Stomach smooth muscle (tissue), 2 donors: ENCODE data around the gene AGO3.
"Not testable (repeated sequence)": the region's sequence is repeated elsewhere in the genome, so short reads cannot be mapped to it uniquely, and the experiment has no call there.

Experiments used
- H3K27ac ChIP-seq: one replicate; pipeline ENCODE4 v1.7.0; 2013; ENCODE audit warnings: mild to moderate bottlenecking, low read length, inconsistent platforms
- H3K27me3 ChIP-seq, 2 donors: one replicate each; pipeline ENCODE4 v1.7.0; 2013; ENCODE audit warnings: low read length in 2 of 2; ENCODE audit not compliant: insufficient read depth in 2 of 2, control insufficient read depth in 1 of 2
- H3K36me3 ChIP-seq, 2 donors: one replicate each; pipeline ENCODE4 v1.7.0; 2013; ENCODE audit warnings: low read length in 2 of 2; ENCODE audit not compliant: control insufficient read depth in 2 of 2, insufficient read depth in 2 of 2
- H3K4me1 ChIP-seq: one replicate; pipeline ENCODE4 v1.7.0; 2013; ENCODE audit warnings: low read length; ENCODE audit not compliant: control insufficient read depth, insufficient read depth
- H3K4me3 ChIP-seq, 2 donors: one replicate each; pipeline ENCODE4 v1.7.0; 2013; ENCODE audit warnings: low read length in 2 of 2
- H3K9ac ChIP-seq, 2 donors: one replicate each; pipeline ENCODE4 v1.7.0; 2013; ENCODE audit warnings: low read length in 2 of 2, mild to moderate bottlenecking in 1 of 2
- H3K9me3 ChIP-seq, 2 donors: one replicate each; pipeline ENCODE4 v1.7.0; 2013; ENCODE audit warnings: low read length in 2 of 2; ENCODE audit not compliant: control insufficient read depth in 2 of 2
- donor health status: healthy.
- donor health status: Pancreatic carcinoma.

Gene AGO3

DNA sequence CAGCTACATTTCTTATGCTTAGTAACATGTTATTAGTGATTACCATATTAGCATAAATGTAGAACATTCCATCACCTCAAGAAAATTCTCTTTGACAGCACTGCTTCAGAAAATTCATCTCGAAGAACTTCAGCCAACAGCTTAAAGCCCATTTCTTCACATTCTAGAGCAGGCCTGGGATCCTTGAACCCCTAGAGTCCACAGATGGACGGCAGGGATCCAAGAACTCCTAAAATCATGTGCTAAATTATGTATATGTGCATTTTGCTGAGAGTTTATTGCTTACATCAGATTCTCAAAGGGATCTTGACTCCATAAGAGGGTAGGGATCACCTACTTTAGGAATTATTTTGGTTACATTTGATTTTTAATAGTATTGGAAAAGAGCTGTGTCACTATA, 76.8 kb downstream of the AGO3 start:
- no peaks in the 10 kb centered on the region for H3K27me3 ChIP-seq
- no peak overlapping the region for H3K9ac ChIP-seq
- H3K4me1 ChIP-seq, result no peaks in the 10 kb centered on the region
- peaks cover 2 to 4% of the 10 kb centered on the region in 2 donors for H3K36me3 ChIP-seq
- no peak overlapping the region for H3K27ac ChIP-seq
- H3K9me3 ChIP-seq, result no peaks in the 10 kb centered on the region
- no peak overlapping the region for H3K4me3 ChIP-seq

DNA sequence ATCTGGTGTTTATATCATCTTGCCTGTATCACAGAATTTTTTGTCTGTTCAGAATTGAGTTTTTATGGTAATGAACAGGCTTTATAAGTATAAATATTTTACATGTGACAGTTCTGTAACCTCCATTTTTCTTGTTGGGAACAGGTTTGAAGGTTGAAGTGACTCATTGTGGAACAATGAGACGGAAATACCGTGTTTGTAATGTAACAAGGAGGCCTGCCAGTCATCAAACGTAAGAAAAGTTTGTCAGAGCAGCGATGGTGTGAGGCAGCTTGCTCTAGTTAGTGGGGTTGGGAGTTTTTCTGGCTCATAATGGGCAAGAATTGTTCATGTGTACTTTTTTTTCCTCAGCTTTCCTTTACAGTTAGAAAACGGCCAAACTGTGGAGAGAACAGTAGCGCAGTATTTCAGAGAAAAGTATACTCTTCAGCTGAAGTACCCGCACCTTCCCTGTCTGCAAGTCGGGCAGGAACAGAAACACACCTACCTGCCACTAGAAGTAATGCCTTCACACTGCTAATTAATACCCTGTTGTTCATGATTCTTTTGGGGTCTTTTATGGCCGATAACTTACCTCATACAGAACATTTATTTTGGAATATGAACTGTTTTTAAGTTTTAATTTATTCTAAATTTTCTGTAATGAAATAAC, 77.8 kb downstream of the AGO3 start:
- Histone ChIP-seq H3K4me3 (no peak overlapping the region), H3K27me3 (no peaks in the 10 kb centered on the region), H3K4me1 (no peaks in the 10 kb centered on the region), H3K27ac (no peak overlapping the region), H3K9me3 (no peaks in the 10 kb centered on the region), H3K9ac (no peak overlapping the region), H3K36me3 (peaks cover 7 to 10% of the 10 kb centered on the region in 2 donors)

DNA sequence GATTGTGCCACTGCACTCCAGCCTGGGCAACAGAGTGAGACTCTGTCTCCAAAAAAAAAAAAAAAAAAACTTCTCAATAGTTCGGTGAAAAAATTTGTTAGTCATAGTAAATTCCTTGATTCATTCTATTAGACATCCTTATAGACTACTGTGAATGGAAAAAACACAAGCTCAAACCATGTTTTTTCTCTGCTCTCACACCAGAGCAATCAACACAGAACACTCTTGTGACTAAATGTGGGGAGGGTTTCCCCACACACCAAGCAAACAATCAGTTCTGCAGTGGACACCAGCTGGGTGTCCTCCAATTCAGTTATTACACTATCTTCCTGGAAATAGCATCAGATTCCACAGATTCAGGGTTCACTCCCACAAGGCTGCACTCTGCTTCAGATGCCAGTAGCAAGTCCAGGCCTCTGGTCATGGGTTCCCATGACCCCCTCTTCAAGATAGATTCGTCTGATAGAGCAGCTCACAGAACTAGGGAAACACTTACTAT, 83.9 kb downstream of the AGO3 start:
- no peak overlapping the region for H3K27ac ChIP-seq
- peaks cover 21 to 26% of the 10 kb centered on the region in 2 donors for H3K36me3 ChIP-seq
- no peak overlapping the region for H3K9ac ChIP-seq

DNA sequence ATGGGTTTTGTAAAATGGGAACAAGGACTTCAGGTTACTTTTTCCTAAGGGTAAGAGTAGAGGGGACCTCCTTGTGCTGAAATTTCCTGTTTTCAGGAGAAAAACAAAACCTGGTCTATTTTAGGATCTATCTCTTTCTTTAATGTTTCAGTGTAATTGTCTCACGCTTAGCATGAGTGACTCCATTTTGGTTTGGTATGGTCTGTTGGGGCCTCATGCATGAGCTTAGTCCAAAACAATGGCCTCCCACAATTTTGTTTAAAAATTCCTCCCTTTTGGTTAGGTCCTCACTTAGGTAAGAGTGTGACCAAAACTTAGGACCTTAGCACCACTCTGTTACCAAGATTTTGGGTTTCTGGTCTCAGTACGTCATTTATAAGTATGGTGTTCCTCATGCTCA, 85.8 kb downstream of the AGO3 start:
- H3K27ac ChIP-seq, result no peak overlapping the region
- no peaks in the 10 kb centered on the region for H3K27me3 ChIP-seq
- peaks cover 21 to 26% of the 10 kb centered on the region in 2 donors for H3K36me3 ChIP-seq
- H3K9ac ChIP-seq, result no peak overlapping the region
- no peaks in the 10 kb centered on the region for H3K4me1 ChIP-seq
- H3K4me3 ChIP-seq, result no peak overlapping the region
- no peaks in the 10 kb centered on the region for H3K9me3 ChIP-seq

More for the DNA sequence above, 83.9 kb downstream of the AGO3 start:
- no peak overlapping the region for H3K4me3 ChIP-seq
- no peaks in the 10 kb centered on the region for H3K27me3 ChIP-seq
- H3K9me3 ChIP-seq, result no peaks in the 10 kb centered on the region
- no peaks in the 10 kb centered on the region for H3K4me1 ChIP-seq

DNA sequence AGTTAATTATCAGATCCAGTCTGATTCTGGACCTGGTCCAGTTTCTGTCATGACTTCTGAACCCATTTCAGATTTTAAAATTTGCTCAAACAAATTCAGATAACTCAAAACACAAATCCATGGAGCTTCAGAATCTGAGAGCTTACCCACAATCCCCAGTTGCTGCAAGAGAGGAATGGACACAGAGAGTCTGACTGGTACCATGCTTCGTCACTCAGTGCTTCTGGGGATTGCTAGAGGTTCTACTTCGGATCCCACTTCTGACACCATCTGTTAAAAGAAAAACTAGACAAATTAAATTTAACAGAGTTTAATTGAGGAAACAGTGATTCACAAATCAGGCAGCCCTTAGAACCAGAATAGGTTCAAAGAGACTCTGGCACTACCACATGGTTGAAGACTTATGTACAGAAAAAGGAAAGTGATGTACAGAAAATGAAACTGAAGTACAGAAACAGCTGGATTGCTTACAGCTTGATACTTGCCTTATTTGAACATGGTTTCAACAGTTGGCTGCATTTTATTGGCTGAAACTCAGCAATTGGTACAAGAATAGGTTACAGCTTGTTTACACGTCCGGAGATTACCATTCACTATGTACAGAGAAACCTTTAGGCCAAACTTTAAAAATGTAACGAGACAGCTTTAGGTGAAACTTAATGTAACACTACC, 92.3 kb downstream of the AGO3 start:
- Histone ChIP-seq H3K9me3 (no peaks in the 10 kb centered on the region), H3K27me3 (no peaks in the 10 kb centered on the region), H3K9ac (no peak overlapping the region), H3K36me3 (peaks cover 15 to 16% of the 10 kb centered on the region in 2 donors), H3K27ac (no peak overlapping the region), H3K4me3 (no peak overlapping the region), H3K4me1 (no peaks in the 10 kb centered on the region)

DNA sequence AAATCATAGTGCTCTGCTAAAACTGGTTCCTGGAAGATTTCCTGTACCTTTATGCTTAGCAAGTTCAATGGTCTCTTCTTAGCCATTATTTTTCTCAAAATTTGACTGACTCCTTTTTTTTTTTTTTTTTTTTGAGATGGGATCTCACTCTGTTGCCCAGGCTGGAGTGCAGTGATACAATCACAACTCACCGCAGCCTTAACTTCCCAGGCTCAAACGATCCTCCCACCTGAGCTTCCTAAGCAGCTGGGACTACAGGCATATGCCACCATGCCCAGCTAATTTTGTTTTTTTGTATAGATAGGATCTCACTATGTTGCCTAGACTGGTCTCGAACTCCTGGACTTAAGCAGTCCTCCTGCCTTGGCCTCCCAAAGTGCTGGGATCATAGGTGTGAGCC, 93.1 kb downstream of the AGO3 start:
- not testable (repeated sequence) for H3K4me1 ChIP-seq, H3K9ac ChIP-seq, H3K9me3 ChIP-seq, H3K4me3 ChIP-seq, H3K27me3 ChIP-seq, H3K27ac ChIP-seq
- H3K36me3 ChIP-seq, result peaks cover 12 to 13% of the 10 kb centered on the region in 2 donors

DNA sequence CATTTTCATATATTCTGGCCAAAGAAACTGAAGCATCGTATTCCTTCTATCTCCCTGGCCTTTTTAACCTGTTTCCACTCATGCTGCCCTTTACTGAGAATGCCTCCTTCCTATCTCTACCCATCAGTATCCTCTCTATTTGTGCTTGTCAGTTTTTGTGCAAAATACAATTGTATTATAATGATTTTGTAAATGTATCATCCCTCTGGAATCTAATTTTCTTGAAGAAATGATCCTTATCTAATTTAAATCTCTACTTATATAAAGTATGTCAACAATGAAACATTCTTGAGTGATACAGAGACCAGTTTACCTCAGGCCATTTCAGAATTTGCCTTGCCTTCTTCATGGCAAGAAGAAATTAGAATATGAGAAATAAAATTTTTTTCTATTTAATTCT, 93.9 kb downstream of the AGO3 start:
- Histone ChIP-seq H3K4me1 (no peaks in the 10 kb centered on the region), H3K27me3 (no peaks in the 10 kb centered on the region), H3K9me3 (no peaks in the 10 kb centered on the region), H3K27ac (no peak overlapping the region), H3K36me3 (peaks cover 6 to 8% of the 10 kb centered on the region in 2 donors), H3K9ac (no peak overlapping the region), H3K4me3 (no peak overlapping the region)

DNA sequence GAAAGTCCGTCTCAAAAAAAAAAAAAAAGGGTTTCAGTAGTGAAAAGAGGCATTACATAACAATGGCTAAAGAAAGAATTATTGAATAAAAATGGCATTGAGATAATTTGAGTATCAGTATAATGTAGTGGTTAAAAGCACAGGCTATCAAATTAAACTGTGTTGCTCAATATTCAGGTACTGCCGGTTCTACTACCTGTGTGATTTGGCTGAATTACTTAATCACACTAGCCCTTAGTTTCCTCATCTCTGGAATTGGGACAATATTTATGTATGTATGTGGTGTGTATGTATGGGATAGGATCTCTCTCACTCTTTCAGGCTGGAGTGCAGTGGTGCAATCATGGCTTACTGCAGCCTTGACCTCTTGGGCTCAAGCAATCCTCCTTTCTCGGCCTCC, 96.9 kb downstream of the AGO3 start:
- Histone ChIP-seq H3K9me3 (no peaks in the 10 kb centered on the region), H3K4me1 (no peaks in the 10 kb centered on the region), H3K36me3 (peaks cover 12 to 19% of the 10 kb centered on the region in 2 donors), H3K4me3 (no peak overlapping the region), H3K27ac (no peak overlapping the region), H3K27me3 (no peaks in the 10 kb centered on the region), H3K9ac (no peak overlapping the region)

DNA sequence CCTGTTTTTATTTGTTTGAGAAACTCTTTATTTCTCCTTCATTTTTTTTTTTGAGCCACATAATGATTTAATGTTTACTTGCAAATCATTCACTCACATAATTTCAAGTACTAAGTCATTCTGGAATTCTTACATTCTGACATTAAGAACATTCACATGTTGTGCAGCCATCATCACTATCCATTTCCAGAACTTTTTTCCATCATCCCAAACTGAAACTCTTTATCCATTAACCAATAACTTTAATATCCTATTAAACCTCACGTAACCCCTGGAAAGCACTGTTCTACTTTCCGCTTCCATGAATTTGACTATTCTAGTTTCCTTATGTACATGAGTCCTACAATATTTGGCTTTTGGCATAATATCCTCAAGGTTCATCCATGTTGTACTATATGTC, 100.5 kb downstream of the AGO3 start:
- Histone ChIP-seq H3K4me3 (no peak overlapping the region), H3K27me3 (no peaks in the 10 kb centered on the region), H3K9ac (no peak overlapping the region), H3K27ac (no peak overlapping the region), H3K9me3 (no peaks in the 10 kb centered on the region), H3K36me3 (peaks cover 12 to 19% of the 10 kb centered on the region in 2 donors), H3K4me1 (no peaks in the 10 kb centered on the region)

DNA sequence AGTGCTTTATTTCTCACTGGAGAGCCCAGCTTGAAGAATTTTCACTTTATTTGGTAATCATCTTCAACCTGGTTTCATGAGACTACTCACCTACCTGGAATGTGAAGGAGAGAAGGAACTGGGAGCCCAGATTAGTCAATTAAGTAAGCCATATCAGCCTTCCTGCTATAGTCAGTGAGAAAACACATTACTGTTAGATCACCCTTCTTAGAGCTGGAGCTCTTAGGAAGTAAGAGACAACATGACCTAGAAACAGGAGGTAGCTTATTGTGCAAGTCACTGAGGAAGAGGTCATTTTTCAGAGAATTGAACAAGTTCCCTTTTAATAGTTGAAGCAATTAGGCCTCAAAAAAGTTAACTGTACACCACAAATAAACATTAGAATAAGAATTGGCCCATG, 103.8 kb downstream of the AGO3 start:
- no peaks in the 10 kb centered on the region for H3K27me3 ChIP-seq
- no peak overlapping the region for H3K27ac ChIP-seq
- peaks cover 6 to 14% of the 10 kb centered on the region in 2 donors for H3K36me3 ChIP-seq
- H3K9me3 ChIP-seq, result no peaks in the 10 kb centered on the region
- H3K4me3 ChIP-seq, result no peak overlapping the region
- H3K4me1 ChIP-seq, result no peaks in the 10 kb centered on the region
- H3K9ac ChIP-seq, result no peak overlapping the region

DNA sequence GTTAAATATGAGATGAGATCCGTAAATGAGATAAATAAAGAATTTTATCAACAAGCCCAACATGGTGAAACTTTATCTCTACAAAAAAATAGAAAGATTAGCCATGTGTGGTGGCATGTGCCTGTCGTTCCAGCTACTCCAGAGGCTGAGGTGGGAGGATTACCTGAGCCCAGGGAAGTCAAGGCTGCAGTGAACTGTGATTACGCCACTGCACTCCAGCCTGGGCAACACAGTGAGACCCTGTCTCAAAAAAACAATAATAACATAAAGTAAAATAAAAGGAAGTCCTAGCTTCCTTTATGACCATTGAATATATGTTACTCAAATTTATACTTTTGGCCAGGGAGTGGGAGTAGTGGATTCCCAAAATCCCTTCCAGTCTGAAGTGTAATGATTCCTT, 104.2 kb downstream of the AGO3 start:
- H3K27ac ChIP-seq, result no peak overlapping the region
- H3K4me3 ChIP-seq, result no peak overlapping the region
- peaks cover 11 to 12% of the 10 kb centered on the region in 2 donors for H3K36me3 ChIP-seq

More for the DNA sequence above, 104.2 kb downstream of the AGO3 start:
- H3K9me3 ChIP-seq, result no peaks in the 10 kb centered on the region
- no peaks in the 10 kb centered on the region for H3K27me3 ChIP-seq
- H3K9ac ChIP-seq, result no peak overlapping the region
- no peaks in the 10 kb centered on the region for H3K4me1 ChIP-seq
